ENCODE results near the gene HCN4.

Gene HCN4

GRCh38 chr15:73371812-73372211 lies 3.1 kb upstream of the HCN4 start:
- TF ChIP-seq CTCF (IDR thresholded peaks at IDR 0.05; ENCODE audit: insufficient read depth, low read depth, low read length, missing control alignments): no peak
- DNase-seq (ENCODE audit: low read depth): no peak
- H3K4me3 ChIP-seq (ENCODE audit: low read depth, low read length): no peak overlapping the region

GRCh38 chr15:73370151-73370550 lies 1.4 kb upstream of the HCN4 start:
- DNase-seq (ENCODE audit: low read depth): no peak
- H3K4me3 ChIP-seq (ENCODE audit: low read depth, low read length): no peak overlapping the region
- TF ChIP-seq CTCF (IDR thresholded peaks at IDR 0.05; ENCODE audit: insufficient read depth, low read depth, low read length, missing control alignments): no peak

- H3K4me3 ChIP-seq (ENCODE audit: low read depth, low read length): no peak overlapping the region
- no peak for TF ChIP-seq CTCF (IDR thresholded peaks at IDR 0.05; ENCODE audit: insufficient read depth, low read depth, low read length, missing control alignments)
- DNase-seq (ENCODE audit: low read depth): no peak
Observed at GRCh38 chr15:73369154-73369694, 466 bp upstream of the HCN4 start.

GRCh38 chr15:73367624-73368300 lies 996 bp downstream of the HCN4 start:
- DNase-seq (ENCODE audit: low read depth): no peak
- TF ChIP-seq CTCF (IDR thresholded peaks at IDR 0.05; ENCODE audit: insufficient read depth, low read depth, low read length, missing control alignments): no peak
- H3K4me3 ChIP-seq (ENCODE audit: low read depth, low read length): no peak overlapping the region

- DNase-seq (ENCODE audit: low read depth): no peak
- no peak overlapping the region for H3K4me3 ChIP-seq (ENCODE audit: low read depth, low read length)
- TF ChIP-seq CTCF (IDR thresholded peaks at IDR 0.05; ENCODE audit: insufficient read depth, low read depth, low read length, missing control alignments): no peak
Observed at GRCh38 chr15:73366766-73367623, 1.8 kb downstream of the HCN4 start.

GRCh38 chr15:73364070-73364469 lies 4.7 kb downstream of the HCN4 start:
- no peak for DNase-seq (ENCODE audit: low read depth)
- no peak for TF ChIP-seq CTCF (IDR thresholded peaks at IDR 0.05; ENCODE audit: insufficient read depth, low read depth, low read length, missing control alignments)
- no peak overlapping the region for H3K4me3 ChIP-seq (ENCODE audit: low read depth, low read length)

All from GM12865 (cell line).